WTC11 (cell line): ENCODE measurements around the gene ETS1. TPM values are rescaled to one million over a fixed set of nuclear protein-coding genes. Genes with fewer than 3 reads are reported as not detected.

Experiments used
- ATAC-seq: fragments of 200-7000 bp; cut with Tn5 transposase; 2 replicates; pipeline ENCODE4 v1.10.0; 2021; ENCODE audit warnings: mild to moderate bottlenecking, moderate library complexity
- CTCF ChIA-PET: fragments of 300-600 bp; sonication (Branson Sonifier 250); formaldehyde crosslinking; loops from one replicate; lab custom pipeline; 2021; ENCODE audit warnings: antibody characterized with exemption; lab: Charles Lee
- POLR2A ChIA-PET: fragments of 350-600 bp; sonication (Branson Sonifier 250); formaldehyde crosslinking; loops from one replicate; lab custom pipeline; 2021; ENCODE audit warnings: antibody characterized with exemption; lab: Charles Lee
- DNase-seq: peaks from one replicate; pipeline ENCODE4 v3.0.0; 2021; ENCODE audit warnings: low spot score
- H3K27ac Mint-ChIP-seq: 2 replicates; pipeline ENCODE4 v1.8.0; 2021; ENCODE audit warnings: mixed read lengths
- H3K27me3 Mint-ChIP-seq: 2 replicates; pipeline ENCODE4 v1.8.0; 2021; ENCODE audit warnings: low read depth, mild to moderate bottlenecking, moderate library complexity, mixed read lengths
- H3K36me3 Mint-ChIP-seq: 2 replicates; pipeline ENCODE4 v1.8.0; 2021; ENCODE audit warnings: mixed read lengths
- H3K4me1 Mint-ChIP-seq: 2 replicates; pipeline ENCODE4 v1.8.0; 2022; ENCODE audit warnings: mixed read lengths
- H3K4me3 Mint-ChIP-seq: 2 replicates; pipeline ENCODE4 v1.8.0; 2021; ENCODE audit warnings: mild to moderate bottlenecking, moderate library complexity, mixed read lengths
- H3K9me3 Mint-ChIP-seq: 2 replicates; pipeline ENCODE4 v1.8.0; 2021; ENCODE audit warnings: mixed read lengths
- AFF4 ChIP-seq: sonication (generic); formaldehyde crosslinking; IDR thresholded peaks from 2 replicates; pipeline ENCODE4 v1.8.1; 2023; ENCODE audit warnings: mild to moderate bottlenecking, missing genetic modification reagents, borderline replicate concordance
- ATF3 ChIP-seq: sonication (generic); formaldehyde crosslinking; conservative IDR thresholded peaks from 2 replicates; pipeline ENCODE4 v1.8.1; 2022; ENCODE audit warnings: mild to moderate bottlenecking, missing genetic modification reagents
- CREB1 ChIP-seq: sonication (generic); formaldehyde crosslinking; IDR thresholded peaks from 2 replicates; pipeline ENCODE4 v1.8.0; 2023; ENCODE audit warnings: mild to moderate bottlenecking, missing genetic modification reagents
- ERG ChIP-seq: fragments of 250-450 bp; sonication (Bioruptor Pico); IDR thresholded peaks from 2 replicates; pipeline ENCODE4 v1.8.0; 2021; ENCODE audit warnings: mild to moderate bottlenecking
- ETV6 ChIP-seq: sonication (generic); formaldehyde crosslinking; IDR thresholded peaks from 2 replicates; pipeline ENCODE4 v1.8.1; 2022; ENCODE audit warnings: mild to moderate bottlenecking, missing genetic modification reagents
- GABPB1 ChIP-seq: sonication (generic); formaldehyde crosslinking; IDR thresholded peaks from 2 replicates; pipeline ENCODE4 v1.8.1; 2023; ENCODE audit warnings: mild to moderate bottlenecking, missing genetic modification reagents
- MXD4 ChIP-seq: fragments of 250-450 bp; sonication (Bioruptor Pico); IDR thresholded peaks from 2 replicates; pipeline ENCODE4 v1.8.0; 2021; ENCODE audit warnings: mild to moderate bottlenecking, moderate library complexity, borderline replicate concordance
- NFE2L1 ChIP-seq: sonication (generic); formaldehyde crosslinking; IDR thresholded peaks from 2 replicates; pipeline ENCODE4 v1.8.1; 2023; ENCODE audit warnings: missing genetic modification reagents
- TCF7 ChIP-seq: sonication (generic); formaldehyde crosslinking; IDR thresholded peaks from 2 replicates; pipeline ENCODE4 v1.8.0; 2022; ENCODE audit warnings: mild to moderate bottlenecking, low read depth, missing genetic modification reagents, moderate library complexity
- TEAD4 ChIP-seq: sonication (generic); formaldehyde crosslinking; IDR thresholded peaks from 2 replicates; pipeline ENCODE4 v1.8.0; 2022; ENCODE audit warnings: mild to moderate bottlenecking, missing genetic modification reagents
- ZNF219 ChIP-seq: sonication (generic); formaldehyde crosslinking; IDR thresholded peaks from 2 replicates; pipeline ENCODE4 v1.8.0; 2023; ENCODE audit warnings: missing genetic modification reagents, mild to moderate bottlenecking, borderline replicate concordance
- ZNF232 ChIP-seq: sonication (generic); formaldehyde crosslinking; IDR thresholded peaks from 2 replicates; pipeline ENCODE4 v1.8.0; 2022; ENCODE audit warnings: mild to moderate bottlenecking, missing genetic modification reagents
- ZNF416 ChIP-seq: fragments of 250-450 bp; sonication (Bioruptor Pico); IDR thresholded peaks from 2 replicates; pipeline ENCODE4 v1.9.0; 2021; ENCODE audit warnings: mild to moderate bottlenecking, inconsistent platforms
- ZNF532 ChIP-seq: fragments of 250-450 bp; sonication (Bioruptor Pico); IDR thresholded peaks from 2 replicates; pipeline ENCODE4 v1.9.0; 2021; ENCODE audit warnings: mild to moderate bottlenecking, borderline replicate concordance
- total RNA-seq: library from RNA; stranded (reverse); gene quantifications from 3 replicates; pipeline ENCODE4 v1.2.3, GENCODE V29; 2021
- TF ChIP-seq, protein P1 (sequence below): sonication (generic); formaldehyde crosslinking; IDR thresholded peaks from 2 replicates; pipeline ENCODE4 v1.8.0; 2022; ENCODE audit warnings: missing genetic modification reagents
- TF ChIP-seq, protein P2 (sequence below): sonication (generic); formaldehyde crosslinking; IDR thresholded peaks from 2 replicates; pipeline ENCODE4 v1.8.1; 2022; ENCODE audit warnings: mild to moderate bottlenecking, missing genetic modification reagents, moderate library complexity, borderline replicate concordance

ETS1 gene
- total RNA-seq, 1 experiment from 2014 or later: 33.1 TPM

GRCh38 chr11:128609785-128610184, 22.4 kb upstream of the ETS1 start:
- peak; percentile 90 for ATAC-seq
- no peaks in the 10 kb centered on the region for H3K9me3 Mint-ChIP-seq
- no peak overlapping the region for H3K4me3 Mint-ChIP-seq
- peaks cover 38% of the 10 kb centered on the region for H3K4me1 Mint-ChIP-seq
- peaks cover 20% of the 10 kb centered on the region for H3K27me3 Mint-ChIP-seq
- H3K36me3 Mint-ChIP-seq: no peaks in the 10 kb centered on the region
- ChIA-PET CTCF (interaction anchor here (1.2 to 2.6 kb wide), 4 partner anchors 10 to 452 kb away, joined by 3 to 15 read pairs (median 6); no protein-coding TSS in a partner anchor), POLR2A (no interaction called here)
- no peak for DNase-seq
- H3K27ac Mint-ChIP-seq: no peak overlapping the region
- no peak for TF ChIP-seq ATF3 (CRISPR knock-in tag)
- 0 out of 2 replicates have a peak, but pooled peaks have one; percentile 35 for TF ChIP-seq ZNF232 (CRISPR knock-in tag)
- TF ChIP-seq, protein P1, sequence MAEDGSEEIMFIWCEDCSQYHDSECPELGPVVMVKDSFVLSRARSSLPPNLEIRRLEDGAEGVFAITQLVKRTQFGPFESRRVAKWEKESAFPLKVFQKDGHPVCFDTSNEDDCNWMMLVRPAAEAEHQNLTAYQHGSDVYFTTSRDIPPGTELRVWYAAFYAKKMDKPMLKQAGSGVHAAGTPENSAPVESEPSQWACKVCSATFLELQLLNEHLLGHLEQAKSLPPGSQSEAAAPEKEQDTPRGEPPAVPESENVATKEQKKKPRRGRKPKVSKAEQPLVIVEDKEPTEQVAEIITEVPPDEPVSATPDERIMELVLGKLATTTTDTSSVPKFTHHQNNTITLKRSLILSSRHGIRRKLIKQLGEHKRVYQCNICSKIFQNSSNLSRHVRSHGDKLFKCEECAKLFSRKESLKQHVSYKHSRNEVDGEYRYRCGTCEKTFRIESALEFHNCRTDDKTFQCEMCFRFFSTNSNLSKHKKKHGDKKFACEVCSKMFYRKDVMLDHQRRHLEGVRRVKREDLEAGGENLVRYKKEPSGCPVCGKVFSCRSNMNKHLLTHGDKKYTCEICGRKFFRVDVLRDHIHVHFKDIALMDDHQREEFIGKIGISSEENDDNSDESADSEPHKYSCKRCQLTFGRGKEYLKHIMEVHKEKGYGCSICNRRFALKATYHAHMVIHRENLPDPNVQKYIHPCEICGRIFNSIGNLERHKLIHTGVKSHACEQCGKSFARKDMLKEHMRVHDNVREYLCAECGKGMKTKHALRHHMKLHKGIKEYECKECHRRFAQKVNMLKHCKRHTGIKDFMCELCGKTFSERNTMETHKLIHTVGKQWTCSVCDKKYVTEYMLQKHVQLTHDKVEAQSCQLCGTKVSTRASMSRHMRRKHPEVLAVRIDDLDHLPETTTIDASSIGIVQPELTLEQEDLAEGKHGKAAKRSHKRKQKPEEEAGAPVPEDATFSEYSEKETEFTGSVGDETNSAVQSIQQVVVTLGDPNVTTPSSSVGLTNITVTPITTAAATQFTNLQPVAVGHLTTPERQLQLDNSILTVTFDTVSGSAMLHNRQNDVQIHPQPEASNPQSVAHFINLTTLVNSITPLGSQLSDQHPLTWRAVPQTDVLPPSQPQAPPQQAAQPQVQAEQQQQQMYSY (CRISPR knock-in tag): peak; percentile 84

DNA sequence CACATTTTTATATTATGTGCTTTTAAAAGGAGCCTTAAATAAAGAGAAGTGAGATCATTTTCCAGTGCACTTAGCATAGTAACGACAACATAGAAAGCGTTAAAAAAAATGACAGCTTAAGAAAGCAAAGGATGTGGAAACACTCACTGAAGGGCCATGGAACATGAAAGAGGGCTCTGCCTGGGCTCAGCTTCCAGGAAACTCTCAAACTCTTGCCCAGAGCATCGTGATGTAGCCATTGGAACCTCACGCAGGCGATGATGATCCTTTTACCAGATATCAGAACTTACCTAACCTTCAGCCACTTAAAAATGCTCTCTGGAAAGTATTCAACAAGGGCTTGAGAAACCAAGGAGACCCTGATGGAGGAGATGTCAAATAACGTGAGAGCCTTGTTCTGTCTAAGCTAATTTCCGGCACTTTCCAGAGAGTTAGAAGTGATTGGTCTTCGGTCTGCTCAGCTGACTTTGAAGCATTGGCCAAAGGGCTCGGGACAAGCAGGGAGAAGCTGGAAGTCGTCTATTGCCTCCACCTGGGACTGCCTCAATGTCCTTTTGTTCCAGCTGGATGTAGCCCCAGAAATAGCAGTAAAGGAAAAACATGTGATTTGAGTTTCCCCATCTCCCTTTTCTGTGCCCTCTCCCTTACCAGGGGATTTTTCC, 21.5 kb upstream of the ETS1 start:
- H3K4me3 Mint-ChIP-seq: no peak overlapping the region
- H3K27ac Mint-ChIP-seq: no peak overlapping the region
- ChIA-PET POLR2A (no interaction called here), CTCF (interaction anchor here (2.6 kb wide), 1 partner anchor 21 kb away, joined by 15 read pairs; no protein-coding TSS in a partner anchor)
- peaks cover 44% of the 10 kb centered on the region for H3K4me1 Mint-ChIP-seq
- H3K36me3 Mint-ChIP-seq: no peaks in the 10 kb centered on the region
- H3K9me3 Mint-ChIP-seq: no peaks in the 10 kb centered on the region
- H3K27me3 Mint-ChIP-seq: peaks cover 16% of the 10 kb centered on the region
- ATAC-seq (no peak), DNase-seq (no peak)
- TF ChIP-seq GABPB1 (no peak), CREB1 (no peak), AFF4 (CRISPR knock-in tag) (no peak), TCF7 (no peak), TEAD4 (CRISPR knock-in tag) (no peak), ZNF232 (CRISPR knock-in tag) (no peak), ETV6 (CRISPR knock-in tag) (no peak), ZNF219 (CRISPR knock-in tag) (no peak), MXD4 (CRISPR knock-in tag) (no peak), ERG (CRISPR knock-in tag) (no peak), NFE2L1 (CRISPR knock-in tag) (no peak), ZNF532 (CRISPR knock-in tag) (no peak), ZNF416 (CRISPR knock-in tag) (no peak)
- TF ChIP-seq, protein P2, sequence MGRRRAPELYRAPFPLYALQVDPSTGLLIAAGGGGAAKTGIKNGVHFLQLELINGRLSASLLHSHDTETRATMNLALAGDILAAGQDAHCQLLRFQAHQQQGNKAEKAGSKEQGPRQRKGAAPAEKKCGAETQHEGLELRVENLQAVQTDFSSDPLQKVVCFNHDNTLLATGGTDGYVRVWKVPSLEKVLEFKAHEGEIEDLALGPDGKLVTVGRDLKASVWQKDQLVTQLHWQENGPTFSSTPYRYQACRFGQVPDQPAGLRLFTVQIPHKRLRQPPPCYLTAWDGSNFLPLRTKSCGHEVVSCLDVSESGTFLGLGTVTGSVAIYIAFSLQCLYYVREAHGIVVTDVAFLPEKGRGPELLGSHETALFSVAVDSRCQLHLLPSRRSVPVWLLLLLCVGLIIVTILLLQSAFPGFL: no peak
